ENCODE results near the gene ARMC7.
"Not testable (repeated sequence)": the region's sequence is repeated elsewhere in the genome, so short reads cannot be mapped to it uniquely, and the experiment has no call there.

ARMC7 gene

DNA sequence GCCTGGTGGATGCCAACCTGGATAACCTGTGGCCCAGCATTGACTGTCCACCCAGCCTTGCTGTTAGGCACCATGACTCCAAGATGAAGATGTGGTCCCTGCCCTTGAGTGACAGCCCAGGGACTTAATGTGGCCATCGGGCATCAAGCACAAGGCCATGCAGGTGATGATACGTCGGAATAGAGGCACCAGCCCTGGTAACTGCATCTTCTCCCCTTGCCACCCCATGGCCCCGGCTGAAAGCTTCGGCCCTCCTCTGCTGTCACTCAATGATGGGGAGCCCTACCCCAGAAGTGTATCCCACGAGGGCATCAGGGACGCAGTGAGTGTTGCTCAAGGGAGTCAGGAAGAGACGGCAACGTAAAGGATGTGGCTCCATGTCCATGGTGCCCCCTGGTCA lies 19.8 kb downstream of the ARMC7 start:
- DNase-seq (no peak), ATAC-seq (no peak)

DNA sequence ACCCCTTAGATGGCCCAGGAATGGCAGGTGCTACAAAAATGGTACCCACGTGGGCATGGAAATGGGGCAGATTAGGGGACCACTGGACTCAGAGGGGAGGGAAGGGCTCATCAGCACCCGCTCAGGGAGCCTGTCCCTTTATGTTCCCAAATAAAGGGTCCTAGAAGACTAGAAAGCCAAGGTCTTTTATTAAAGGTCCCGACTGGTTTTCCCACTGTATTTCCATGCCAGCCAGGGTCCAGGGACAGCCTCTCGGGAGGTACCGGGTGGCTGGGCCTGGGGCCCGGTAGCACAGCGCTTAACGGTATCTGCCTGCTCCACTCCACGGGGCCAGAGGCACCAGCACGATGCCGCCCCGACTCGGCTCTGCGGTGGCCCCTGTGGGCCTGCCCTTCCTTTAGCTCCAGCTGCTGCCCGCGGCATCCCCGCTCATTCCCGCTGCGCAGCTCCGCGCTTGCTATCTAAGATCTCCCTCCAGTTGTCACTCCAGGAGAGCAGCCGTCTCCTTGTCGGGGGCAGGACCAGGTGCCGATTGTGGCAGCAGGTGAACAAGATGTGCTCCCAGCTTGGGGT lies 20.4 kb downstream of the ARMC7 start:
- DNase-seq = no peak
- no peak for ATAC-seq

DNA sequence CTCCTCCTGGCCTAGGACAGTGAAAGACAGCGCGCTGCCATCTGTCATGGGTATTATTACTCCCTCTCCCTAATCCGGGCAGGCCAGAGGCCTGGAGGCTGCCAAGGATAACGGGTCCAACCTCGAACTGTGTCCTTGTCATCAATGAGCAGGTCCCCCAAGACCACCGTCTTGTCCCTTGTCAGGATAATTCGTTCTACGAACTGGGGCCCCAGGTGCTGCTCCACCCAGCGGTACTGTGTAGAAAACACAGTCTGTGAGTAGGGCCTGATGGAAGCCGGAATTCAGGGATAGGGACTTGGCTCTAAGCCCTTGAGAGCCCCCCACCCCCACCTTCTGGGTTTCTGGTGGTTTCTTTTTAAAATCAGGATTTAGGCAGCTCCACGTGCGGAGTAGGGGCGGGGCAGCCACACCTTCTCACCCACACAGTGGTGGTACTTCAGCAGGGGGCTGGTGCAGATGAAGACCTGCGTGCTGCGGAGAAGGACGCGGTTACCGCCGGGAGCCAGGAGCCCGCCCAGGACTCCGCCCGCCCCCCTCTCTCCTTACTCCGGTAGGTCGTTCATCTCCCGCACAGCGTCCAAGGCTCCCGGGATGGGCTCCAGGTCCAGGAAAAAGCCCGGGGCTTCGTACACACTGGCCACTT lies 21.0 kb downstream of the ARMC7 start:
- DNase-seq = peak; percentile 61
- ATAC-seq = peak; percentile 55

DNA sequence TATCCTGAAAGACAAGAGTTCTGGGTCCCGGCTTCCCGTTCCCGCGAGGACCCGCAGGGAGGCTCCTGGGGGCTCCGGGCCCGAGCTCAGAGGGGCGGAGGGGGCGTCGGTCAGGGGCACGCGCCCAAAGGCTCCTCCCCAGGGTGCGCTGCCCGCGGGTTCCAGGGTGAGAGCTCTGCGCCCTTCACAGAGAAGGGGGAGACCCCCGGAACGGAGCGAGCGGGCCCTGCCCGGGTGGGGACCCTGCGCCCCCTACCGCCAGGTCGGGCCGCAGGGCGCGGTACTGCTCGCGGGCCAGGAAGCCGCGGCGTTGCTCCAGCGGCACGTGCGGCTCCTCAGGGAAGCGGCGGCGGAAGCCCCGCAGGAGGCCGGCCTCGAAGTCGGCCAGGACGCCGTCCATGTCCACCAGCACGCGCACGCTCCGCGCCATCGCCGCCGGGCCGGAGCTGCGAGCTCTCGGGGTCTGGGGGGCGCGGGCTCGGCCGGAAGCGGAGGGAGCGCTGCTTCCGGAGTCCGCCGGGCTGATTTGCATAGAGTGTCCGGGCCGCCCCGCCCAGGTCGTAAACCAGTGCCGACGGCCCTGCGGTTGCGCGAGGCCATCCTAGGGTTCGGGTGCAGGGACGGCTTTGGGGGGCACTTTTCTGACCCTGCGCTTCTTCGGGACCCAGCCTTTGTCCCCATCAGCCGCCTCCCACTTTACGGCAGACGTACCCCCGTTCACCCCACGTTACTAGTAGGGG lies 21.7 kb downstream of the ARMC7 start, which contains the start of gene NT5C:
Gene NT5C (minus strand): TSS at position 465 of the 740 bp plus-strand sequence. CDS start 35 bp downstream, at position 430.
- DNase-seq (peak; percentile 86), ATAC-seq (peak; percentile 88)

DNA sequence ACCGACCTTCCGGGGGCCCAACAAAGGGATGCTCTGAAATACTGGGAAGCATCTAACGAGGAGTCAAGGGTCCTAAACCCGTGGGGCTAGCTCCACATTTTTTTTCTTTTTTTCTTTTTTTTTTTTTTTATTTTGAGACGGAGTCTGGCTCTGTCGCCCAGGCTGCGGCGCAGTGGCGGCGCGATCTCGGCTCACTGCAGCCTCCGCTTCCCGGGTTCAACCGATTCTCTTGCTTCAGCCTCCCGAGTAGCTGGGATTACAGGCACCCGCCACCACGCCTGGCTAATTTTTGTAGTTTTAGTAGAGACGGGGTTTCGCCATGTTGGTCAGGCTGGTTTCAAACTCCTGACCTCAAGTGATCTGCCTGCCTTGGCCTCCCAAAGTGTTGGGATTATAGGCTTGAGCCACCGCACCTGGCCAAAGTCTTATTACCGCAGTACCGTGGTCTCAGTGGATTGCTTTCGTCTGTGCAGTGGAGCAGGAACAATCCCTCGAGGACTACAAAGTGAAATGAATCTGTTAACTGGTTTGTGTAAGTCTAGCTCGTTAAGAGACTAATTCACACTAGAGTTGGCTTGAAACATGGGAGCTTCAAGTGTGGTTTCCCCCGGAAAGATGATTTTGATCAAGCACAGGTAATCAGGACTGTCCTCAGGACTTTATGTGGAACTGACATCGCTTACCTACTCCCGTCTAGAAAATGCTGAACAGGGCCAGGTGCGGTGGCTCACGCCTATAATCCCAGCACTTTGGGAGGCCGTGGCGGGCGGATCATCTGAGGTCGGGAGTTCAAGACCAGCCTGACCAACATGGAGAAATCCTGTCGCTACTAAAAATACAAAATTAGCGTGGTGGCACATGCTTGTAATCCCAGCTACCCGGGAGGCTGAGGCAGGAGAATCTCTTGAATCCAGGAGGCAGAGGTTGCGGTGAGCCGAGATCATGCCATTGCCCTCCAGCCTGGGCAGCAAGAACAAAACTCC lies 22.5 kb downstream of the ARMC7 start:
- DNase-seq, ATAC-seq: not testable (repeated sequence)

DNA sequence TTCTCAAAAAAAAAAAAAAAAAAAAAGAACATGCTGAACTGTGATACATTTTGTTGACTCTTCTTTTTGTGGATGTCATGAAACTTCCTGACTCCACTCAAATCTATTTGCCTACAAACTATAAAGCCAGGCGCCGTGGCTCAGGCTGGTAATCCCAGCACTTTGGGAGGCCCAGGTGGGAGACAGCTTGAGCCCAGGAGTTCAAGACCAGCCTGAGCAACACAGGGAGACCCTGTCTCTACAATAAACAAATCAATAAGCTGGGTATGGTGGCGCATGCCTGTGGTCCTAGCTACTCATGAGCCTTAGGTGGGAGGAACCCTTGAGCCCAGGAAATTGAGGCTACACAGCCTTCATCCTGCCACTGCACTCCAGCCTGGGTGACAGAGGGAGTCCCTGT lies 23.2 kb downstream of the ARMC7 start:
- ATAC-seq (no peak), DNase-seq (no peak)

DNA sequence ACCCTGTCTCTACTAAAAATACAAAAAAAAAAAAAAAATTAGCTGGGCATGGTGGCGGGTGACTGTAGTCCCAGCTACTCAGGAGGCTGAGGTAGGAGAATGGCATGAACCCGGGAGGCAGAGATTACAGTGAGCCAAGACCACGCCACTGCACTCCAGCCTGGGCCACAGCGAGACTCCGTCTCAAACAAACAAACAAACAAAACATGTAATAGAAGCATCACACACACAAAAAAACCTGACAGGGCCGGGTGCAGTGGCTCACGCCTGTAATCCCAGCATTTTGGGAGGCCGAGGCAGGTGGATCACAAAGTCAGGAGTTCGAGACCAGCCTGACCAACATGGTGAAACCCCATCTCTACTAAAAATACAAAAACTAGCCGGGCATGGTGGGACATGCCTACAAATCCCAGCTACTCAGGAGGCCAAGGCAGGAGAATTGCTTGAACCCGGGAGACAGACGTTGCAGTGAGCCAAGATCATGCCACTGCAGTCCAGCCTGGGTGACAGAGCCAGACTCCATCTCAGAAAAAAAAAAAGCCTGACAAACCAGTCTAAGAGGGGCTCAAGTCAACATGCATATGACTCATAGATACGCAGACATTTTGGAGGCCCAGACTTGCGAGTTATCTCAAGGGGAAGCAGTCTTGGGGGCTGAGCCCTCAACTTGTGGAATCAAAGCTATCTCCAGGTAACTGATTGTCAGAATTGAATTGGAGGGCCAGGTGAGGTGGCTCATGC lies 24.0 kb downstream of the ARMC7 start:
- not testable (repeated sequence) for DNase-seq, ATAC-seq

DNA sequence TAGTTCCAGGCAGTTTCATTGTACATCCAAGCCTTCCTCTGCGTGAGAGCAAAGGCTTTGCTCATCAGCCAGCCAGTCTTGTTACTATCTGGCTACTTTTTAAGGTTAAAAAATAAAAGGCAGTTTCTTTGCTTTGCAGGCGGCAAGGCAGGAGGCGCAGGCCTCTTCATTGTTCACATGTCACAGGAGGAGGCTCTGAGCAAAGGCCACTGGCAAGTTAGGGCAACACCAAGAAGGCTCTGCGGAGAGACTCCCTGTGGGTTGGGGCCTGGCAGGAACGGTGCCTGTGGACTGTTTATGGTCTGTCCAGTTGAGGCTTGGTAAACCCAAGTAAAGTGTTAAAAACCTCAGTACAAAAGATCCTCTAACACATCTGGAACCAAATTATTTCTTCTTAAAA lies 25.7 kb downstream of the ARMC7 start:
- ATAC-seq = no peak
- DNase-seq = no peak

DNA sequence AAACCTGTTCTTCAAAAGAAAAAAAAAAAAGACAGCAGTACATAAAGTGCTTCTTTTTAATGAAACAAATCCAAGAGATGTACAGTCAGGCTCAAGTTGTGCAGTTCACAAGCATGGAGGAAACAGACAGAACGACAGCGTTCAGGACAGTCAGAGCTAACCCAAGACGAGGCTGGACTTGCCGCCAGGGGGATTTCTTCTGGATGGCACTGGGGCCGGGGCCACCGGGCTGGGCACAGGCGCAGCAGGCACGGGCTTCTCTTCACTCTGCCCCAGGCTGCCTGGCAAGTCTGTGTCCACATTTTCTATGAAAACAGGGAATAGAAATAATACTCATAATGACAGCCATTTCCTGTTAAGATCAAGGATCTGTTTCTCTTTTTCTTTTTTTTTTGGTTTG lies 26.2 kb downstream of the ARMC7 start:
- DNase-seq (no peak), ATAC-seq (no peak)

DNA sequence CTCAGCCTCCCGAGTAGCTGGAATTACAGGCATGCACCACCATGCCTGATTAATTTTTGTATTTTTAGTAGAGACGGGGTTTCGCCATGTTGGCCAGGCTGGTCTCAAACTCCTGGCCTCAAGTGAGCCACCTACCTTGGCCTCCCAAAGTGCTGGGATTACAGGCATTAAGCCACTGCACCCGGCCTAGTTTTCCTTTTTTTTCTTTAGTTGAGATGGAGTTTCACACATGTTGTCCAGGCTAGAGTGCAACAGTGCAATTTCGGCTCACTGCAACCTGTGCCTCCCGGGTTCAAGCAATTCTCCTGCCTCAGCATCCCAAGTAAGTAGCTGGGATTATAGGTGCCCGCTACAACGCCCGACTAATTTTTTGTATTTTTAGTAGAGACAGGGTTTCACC lies 28.0 kb downstream of the ARMC7 start:
- not testable (repeated sequence) for ATAC-seq, DNase-seq

DNA sequence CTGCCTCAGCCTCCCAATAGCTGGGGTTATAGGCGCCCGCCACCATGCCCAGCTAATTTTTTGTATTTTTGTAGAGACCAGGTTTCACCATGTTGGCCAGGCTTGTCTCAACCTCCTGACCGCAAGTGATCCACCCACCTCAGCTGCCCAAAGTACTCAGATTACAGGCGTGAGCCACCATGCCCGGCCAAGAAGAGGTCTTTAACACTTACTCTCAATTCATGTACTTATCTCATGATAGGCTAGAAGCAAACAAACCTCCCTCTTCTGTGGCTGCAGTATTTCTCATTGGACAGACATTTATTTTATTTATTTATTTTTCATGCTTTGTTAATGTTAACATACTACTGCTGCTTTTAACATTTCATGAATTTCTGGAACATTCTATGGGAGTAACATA lies 28.8 kb downstream of the ARMC7 start:
- ATAC-seq = no peak
- no peak for DNase-seq

DNA sequence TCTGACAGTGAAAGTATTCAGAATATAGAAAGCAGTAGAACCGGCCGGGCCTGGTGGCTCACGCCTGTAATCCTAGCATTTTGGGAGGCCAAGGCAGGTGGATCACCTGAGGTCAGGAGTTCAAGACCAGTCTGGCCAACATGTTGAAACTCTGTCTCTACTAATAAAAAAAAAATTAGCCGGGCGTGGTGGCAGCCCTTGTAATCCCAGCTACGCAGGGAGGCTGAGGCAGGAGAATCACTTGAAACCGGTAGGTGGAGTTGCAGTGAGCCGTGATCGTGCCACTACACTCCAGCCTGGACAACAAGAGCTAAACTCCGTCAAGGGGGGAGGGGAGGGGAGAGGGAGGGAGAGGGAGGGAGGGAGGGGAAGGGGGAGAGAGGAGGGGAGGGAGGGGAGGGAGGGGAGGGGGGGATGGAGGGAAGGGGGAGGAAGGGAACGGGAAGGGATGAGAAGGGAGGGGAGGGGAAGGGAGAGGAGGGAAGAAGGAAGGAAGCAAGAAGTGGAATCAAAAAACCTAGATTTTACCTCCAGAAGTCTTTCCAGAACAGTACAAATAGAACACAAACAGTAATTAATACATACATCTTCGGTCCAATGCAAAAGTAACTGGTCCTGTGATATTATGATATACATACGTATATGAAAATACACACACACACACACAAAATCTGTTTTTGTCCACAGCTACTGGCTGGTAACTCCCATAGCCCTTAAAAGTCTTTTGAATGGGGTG lies 32.6 kb downstream of the ARMC7 start:
- ATAC-seq (no peak), DNase-seq (no peak)

DNA sequence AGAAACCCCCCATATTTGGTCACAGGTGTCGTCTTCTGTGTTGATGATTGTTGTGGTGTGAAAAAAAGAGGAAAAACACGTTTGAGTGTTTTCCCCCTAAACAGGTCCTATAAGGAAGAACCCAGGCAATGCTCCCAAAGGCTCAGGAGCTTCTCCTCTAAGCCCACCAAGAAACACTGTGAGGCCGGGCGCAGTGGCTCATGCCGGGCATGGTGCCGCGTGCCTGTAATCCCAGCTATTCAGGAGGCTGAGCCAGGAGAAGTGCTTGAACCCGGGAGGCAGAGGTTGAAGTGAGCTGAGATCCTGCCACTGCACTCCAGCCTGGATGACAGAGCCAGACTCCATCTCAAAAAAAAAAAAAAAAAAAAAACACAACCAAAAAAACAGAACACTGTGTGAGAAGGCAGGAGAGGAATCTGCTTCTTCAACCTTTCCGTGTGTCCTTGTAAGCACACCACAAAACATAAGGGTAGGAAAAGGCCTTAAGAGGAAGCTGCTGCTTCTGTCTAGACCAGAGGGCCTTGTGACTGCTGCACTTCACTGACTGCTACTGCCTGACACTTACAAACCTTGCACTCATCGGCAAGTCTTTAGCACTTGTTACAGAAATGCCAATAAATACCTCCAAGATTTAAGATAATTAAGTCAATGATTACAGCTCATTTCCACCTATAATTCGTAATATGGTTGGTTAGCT lies 35.2 kb downstream of the ARMC7 start:
- ATAC-seq (no peak), DNase-seq (no peak)

DNA sequence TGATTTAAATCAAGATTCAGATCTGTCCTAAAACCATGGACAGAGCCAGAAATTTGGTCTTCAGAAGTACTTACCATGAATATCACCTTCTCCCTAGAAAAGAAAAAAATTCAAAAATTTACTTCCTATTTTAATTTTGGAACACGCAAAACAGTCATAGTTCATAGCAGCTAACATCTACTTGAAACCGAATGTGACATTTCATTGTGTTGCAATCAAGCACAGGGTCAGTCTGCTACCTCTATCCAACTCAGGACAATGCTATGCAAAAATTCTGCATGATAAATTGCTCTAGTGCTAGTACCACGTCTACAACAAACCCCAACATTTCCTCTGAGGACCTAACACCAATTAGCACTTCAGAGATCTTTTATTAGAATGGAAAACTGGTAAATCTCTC lies 36.8 kb downstream of the ARMC7 start:
- ATAC-seq (no peak), DNase-seq (no peak)

DNA sequence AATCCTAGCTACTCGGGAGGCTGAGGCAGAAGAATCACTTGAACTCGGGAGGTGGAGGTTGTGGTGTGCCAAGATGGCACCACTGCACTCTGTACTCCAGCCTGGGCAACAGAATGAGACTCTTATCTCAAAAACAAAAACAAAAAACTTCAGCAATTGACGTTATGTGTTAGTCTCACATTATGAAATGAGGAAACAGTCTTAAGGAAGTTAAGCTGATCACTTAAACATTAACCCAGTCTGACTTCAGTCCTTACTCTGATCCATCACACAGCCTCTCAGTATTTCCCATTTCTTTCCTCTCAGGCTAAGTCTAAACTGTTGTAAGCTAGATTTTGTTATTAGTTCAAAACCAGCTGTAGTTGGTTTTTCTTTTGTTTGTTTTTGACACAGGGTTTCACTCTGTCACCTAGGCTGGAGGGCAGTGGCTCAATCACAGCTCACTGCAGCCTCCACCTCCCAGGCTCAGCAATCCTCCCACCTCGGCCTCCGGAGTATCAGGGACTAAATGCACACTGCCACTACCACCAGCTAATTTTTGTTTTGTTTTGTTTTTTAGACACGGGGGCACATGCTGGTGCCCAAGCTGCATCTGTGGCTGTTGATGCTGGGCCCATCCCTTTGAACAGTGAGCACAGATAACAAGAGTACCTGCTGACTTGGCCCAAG lies 38.2 kb downstream of the ARMC7 start:
- DNase-seq (no peak), ATAC-seq (no peak)

DNA sequence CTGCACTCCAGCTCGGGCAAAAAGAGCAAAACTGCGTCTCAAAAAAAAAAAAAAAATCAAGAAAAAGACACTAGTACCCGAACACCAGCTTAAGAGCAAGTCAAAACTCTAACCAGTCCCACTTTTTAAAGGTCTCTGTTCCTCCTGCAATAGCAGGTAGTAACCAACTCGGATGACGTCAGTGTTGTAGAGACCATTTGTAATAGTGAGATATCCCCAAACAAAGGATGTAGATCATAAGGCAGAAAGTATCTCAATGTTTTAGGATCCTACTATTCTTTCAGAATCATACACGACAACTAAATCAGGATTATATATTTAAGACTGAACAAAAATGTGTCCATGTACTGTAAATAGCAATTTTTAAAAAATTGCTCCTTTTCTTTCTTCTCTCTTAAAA lies 42.2 kb downstream of the ARMC7 start:
- no peak for DNase-seq
- ATAC-seq = no peak

DNA sequence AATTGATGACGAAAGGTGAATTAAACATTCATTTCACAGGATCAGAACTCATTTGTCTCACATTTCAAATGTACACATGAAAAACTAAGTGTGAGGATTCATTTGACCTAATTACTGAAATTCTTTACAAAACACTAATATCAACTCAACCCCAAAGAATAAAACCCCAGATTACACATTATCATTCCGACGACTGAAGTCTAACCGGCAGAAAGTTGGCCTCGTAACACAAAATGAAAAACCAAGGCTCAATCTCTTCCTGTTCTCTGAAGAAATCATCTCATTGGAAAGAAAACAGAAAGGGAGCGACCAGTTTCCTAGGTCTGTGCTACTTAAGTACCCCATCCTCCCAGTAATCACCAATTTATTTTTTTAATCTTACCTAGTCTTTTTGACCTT lies 42.8 kb downstream of the ARMC7 start:
- no peak for DNase-seq
- no peak for ATAC-seq

DNA sequence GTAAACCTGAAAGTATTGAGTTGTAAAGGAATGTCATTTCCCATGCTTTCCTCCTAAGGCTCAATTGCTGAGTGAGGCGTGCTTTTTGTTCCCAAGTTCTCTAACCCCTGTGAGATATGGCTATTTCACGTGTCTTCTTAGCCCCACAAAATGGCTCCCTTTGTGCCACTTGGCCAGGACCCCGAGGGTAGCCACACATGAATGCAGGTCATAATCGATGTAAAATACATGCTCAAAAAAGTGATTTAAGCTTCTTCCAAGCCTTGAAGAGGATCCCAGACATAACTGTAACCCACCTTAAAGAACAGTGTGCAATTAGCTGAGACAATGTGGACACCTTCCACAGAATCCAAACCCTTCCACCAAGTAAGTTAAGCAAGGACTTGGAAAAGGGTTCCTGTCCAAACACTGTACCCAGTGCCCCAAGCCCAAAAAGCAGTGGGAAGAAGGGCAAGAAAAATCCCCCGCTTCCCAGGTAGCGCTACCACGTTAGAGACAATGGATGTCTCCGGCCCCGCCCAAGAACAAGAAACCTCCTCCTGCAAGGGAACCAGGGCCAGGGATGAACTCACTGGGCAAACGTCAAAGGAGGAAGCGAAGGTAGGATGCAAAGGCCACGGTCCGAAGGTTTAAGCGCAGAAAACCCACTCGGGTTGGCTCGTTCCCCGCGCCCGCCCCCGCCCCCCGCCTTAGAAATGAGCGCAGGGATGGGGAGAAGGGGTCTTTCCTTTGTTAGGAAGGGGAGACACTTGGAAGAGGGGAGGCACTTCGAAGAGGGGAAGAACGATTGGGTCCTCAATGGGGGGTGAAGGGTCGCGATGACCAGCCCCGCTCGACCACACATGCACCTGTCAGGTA lies 43.4 kb downstream of the ARMC7 start:
- peak; percentile 36 for DNase-seq

DNA sequence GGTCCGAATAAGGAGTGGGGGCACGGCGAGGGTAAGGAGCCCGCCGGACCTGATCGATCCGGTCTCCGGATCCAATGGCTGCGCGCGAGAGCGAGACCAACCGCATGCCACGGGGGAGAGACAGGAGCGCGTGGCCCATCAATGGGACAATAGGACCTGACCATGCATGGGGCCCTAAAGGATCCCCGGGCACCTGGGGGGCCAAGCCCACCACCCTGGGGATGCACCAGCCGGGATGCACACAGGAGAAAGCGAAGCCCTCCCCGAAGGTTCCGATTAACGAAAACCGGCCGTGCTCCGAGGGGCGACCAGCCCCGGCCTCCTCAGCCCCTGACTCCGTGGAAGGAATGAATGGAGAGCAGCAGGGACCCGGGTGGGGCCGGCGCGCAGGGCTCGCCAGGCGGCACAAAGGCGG lies 44.0 kb downstream of the ARMC7 start:
- DNase-seq = peak; percentile 38
- ATAC-seq = peak; percentile 9

More for the DNA sequence above, 43.4 kb downstream of the ARMC7 start:
- ATAC-seq = no peak
